GM19193 (cell line): ENCODE results near the gene ARHGAP24.

Experiments used
- POLR2A ChIP-seq: IDR thresholded peaks from 4 replicates; pipeline ENCODE4 v1.6.1; 2011; ENCODE audit not compliant: insufficient read depth, insufficient read length; ENCODE audit errors: extremely low read depth

The ARHGAP24 gene

GRCh38 chr4:86015412-86016350 lies 540.7 kb downstream of the ARHGAP24 start:
- TF ChIP-seq POLR2A: no peak

GRCh38 chr4:86019362-86019761 lies 544.4 kb downstream of the ARHGAP24 start:
- no peak for TF ChIP-seq POLR2A

GRCh38 chr4:86019906-86020305 lies 545.0 kb downstream of the ARHGAP24 start:
- TF ChIP-seq POLR2A: no peak

- TF ChIP-seq POLR2A: no peak
These were observed 551.8 kb downstream of the ARHGAP24 start for GRCh38 chr4:86026720-86027119.

- no peak for TF ChIP-seq POLR2A
These were observed 557.0 kb downstream of the ARHGAP24 start for GRCh38 chr4:86031927-86032326.

GRCh38 chr4:86032476-86033022 lies 557.6 kb downstream of the ARHGAP24 start:
- TF ChIP-seq POLR2A: no peak

DNA sequence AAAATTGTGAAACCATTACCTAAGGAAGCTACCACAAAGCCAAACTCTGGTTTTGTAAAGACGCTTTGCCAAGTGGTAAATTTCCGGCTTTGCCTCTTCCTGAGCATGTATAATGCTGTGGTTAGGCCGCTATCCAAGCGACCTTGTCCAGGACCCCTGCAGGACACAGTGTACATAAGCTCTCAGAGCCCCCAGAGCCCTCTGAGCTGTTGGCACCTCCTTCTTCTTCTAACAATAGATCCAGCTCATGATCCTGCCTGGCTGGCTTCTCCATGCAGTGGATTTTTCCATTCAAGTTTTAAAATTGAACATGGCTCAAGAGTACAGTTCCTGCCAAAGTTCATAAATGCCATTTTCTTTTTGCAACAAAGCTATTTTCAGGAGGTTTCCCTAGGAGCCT lies 558.2 kb downstream of the ARHGAP24 start:
- no peak for TF ChIP-seq POLR2A

DNA sequence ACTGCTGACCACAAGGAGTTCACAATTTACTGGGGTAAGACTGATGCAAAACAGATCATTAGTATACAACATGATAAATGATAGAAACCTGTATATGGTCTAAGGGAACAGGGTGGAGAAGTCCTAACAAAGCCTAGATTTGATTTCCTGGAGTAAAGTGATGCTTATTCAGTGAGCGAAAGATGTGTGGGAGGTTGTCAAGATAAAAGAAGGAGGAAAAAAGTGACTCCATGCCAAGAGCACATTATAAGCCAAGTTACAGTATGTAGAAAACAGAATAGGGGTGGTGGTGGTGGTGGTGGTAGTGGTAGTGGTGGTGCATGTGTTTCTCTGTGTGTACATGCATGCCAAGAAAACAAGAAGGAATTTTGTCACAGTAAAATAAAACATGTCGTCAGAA lies 559.7 kb downstream of the ARHGAP24 start:
- no peak for TF ChIP-seq POLR2A

GRCh38 chr4:86035688-86036087 lies 560.7 kb downstream of the ARHGAP24 start:
- no peak for TF ChIP-seq POLR2A

GRCh38 chr4:86036736-86037135 lies 561.8 kb downstream of the ARHGAP24 start:
- no peak for TF ChIP-seq POLR2A

- no peak for TF ChIP-seq POLR2A
These were observed 563.1 kb downstream of the ARHGAP24 start for GRCh38 chr4:86038037-86038436.

GRCh38 chr4:86043755-86044592 lies 569.0 kb downstream of the ARHGAP24 start:
- no peak for TF ChIP-seq POLR2A

DNA sequence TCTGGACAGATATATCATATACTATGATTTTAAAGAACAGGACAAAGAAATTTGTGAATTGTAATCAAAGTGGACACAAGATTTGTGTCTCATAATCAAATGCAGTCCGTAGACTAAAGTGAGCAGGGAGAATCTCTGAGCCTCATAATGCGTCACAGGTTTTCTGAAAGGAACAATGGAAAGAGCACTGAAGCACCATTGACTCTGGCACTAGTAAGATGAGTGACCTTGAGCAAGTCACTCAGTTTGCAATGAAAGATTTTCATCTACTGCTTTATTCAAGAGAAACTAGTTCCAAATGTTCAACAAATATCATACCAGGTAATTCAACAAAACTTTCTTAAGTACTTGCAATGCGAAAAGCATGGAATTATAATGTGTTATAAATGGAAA lies 569.6 kb downstream of the ARHGAP24 start:
- TF ChIP-seq POLR2A: no peak

- no peak for TF ChIP-seq POLR2A
These were observed 573.5 kb downstream of the ARHGAP24 start for GRCh38 chr4:86048426-86048825.

DNA sequence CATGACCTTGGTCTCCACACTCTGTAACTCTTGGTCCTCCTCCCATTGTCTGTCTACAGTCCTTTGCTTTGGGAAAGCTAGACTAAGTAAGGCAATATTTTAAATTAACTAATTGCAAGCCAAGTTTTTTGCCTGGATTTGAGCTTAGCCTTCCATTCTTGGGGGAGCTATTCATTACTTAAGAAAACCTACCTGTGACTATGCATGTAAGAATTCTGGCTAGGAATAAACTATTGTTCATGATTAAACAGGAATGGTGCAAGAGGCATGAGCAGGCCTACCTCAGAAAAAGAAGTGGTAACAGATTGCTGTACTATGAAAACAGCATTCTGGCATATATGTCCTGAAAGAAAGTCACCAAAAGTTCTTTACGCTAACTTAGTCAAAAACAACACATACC lies 575.5 kb downstream of the ARHGAP24 start:
- TF ChIP-seq POLR2A: no peak
